ENCODE data around the gene PTPRG. TPM values are rescaled to one million over a fixed set of nuclear protein-coding genes. Genes with fewer than 3 reads are reported as not detected.

Gene PTPRG
- polyA plus RNA-seq, 3 donors: 76.9 to 94.9 (median 92.1) TPM

- DNase-seq (ENCODE audit: extremely low read depth in 1 of 11, low read depth in 9 of 11, low spot score in 4 of 11): no peak
Observed at GRCh38 chr3:62143843-62144450, 582.6 kb downstream of the PTPRG start.

GRCh38 chr3:62144482-62144881, 583.1 kb downstream of the PTPRG start:
- no peak for DNase-seq (ENCODE audit: extremely low read depth in 1 of 11, low read depth in 9 of 11, low spot score in 4 of 11)

GRCh38 chr3:62145086-62145757, 583.9 kb downstream of the PTPRG start:
- DNase-seq (ENCODE audit: extremely low read depth in 1 of 11, low read depth in 9 of 11, low spot score in 4 of 11): no peak

GRCh38 chr3:62149539-62149938, 588.2 kb downstream of the PTPRG start:
- no peak for DNase-seq (ENCODE audit: extremely low read depth in 1 of 11, low read depth in 9 of 11, low spot score in 4 of 11)

- no peak for DNase-seq (ENCODE audit: extremely low read depth in 1 of 11, low read depth in 9 of 11, low spot score in 4 of 11)
Observed at GRCh38 chr3:62149962-62150361, 588.6 kb downstream of the PTPRG start.

- DNase-seq (ENCODE audit: extremely low read depth in 1 of 11, low read depth in 9 of 11, low spot score in 4 of 11): no peak
Observed at GRCh38 chr3:62151591-62151990, 590.2 kb downstream of the PTPRG start.

GRCh38 chr3:62153231-62153630, 591.9 kb downstream of the PTPRG start:
- no peak for DNase-seq (ENCODE audit: extremely low read depth in 1 of 11, low read depth in 9 of 11, low spot score in 4 of 11)

GRCh38 chr3:62154457-62155148, 593.2 kb downstream of the PTPRG start:
- no peak for DNase-seq (ENCODE audit: extremely low read depth in 1 of 11, low read depth in 9 of 11, low spot score in 4 of 11)

GRCh38 chr3:62159056-62159708, 597.8 kb downstream of the PTPRG start:
- no peak for DNase-seq (ENCODE audit: extremely low read depth in 1 of 11, low read depth in 9 of 11, low spot score in 4 of 11)

GRCh38 chr3:62159709-62160092, 598.3 kb downstream of the PTPRG start:
- DNase-seq (ENCODE audit: extremely low read depth in 1 of 11, low read depth in 9 of 11, low spot score in 4 of 11): no peak

GRCh38 chr3:62161371-62161770, 600.0 kb downstream of the PTPRG start:
- DNase-seq (ENCODE audit: extremely low read depth in 1 of 11, low read depth in 9 of 11, low spot score in 4 of 11): no peak

- no peak for DNase-seq (ENCODE audit: extremely low read depth in 1 of 11, low read depth in 9 of 11, low spot score in 4 of 11)
Observed at GRCh38 chr3:62164196-62164595, 602.8 kb downstream of the PTPRG start.

GRCh38 chr3:62164746-62165145, 603.4 kb downstream of the PTPRG start:
- no peak for DNase-seq (ENCODE audit: extremely low read depth in 1 of 11, low read depth in 9 of 11, low spot score in 4 of 11)

- no peak for DNase-seq (ENCODE audit: extremely low read depth in 1 of 11, low read depth in 9 of 11, low spot score in 4 of 11)
Observed at GRCh38 chr3:62167566-62168262, 606.3 kb downstream of the PTPRG start.

- no peak for DNase-seq (ENCODE audit: extremely low read depth in 1 of 11, low read depth in 9 of 11, low spot score in 4 of 11)
Observed at GRCh38 chr3:62168356-62168755, 607.0 kb downstream of the PTPRG start.

GRCh38 chr3:62169906-62170660, 608.7 kb downstream of the PTPRG start:
- no peak for DNase-seq (ENCODE audit: extremely low read depth in 1 of 11, low read depth in 9 of 11, low spot score in 4 of 11)

- no peak for DNase-seq (ENCODE audit: extremely low read depth in 1 of 11, low read depth in 9 of 11, low spot score in 4 of 11)
Observed at GRCh38 chr3:62171789-62172188, 610.4 kb downstream of the PTPRG start.

GRCh38 chr3:62172199-62172598, 610.8 kb downstream of the PTPRG start:
- no peak for DNase-seq (ENCODE audit: extremely low read depth in 1 of 11, low read depth in 9 of 11, low spot score in 4 of 11)

All from renal cortex interstitium (tissue), 11 donors.